ENCODE results near the gene SMAP2.
A peak's percentile ranks its signal among the peaks of the same experiment; 100 is the strongest.

The SMAP2 gene

GRCh38 chr1:40391688-40392145, 18.2 kb downstream of the SMAP2 start:
- DNase-seq: peak; percentile 23

- DNase-seq: no peak
These were observed 18.7 kb downstream of the SMAP2 start for GRCh38 chr1:40392221-40392620.

GRCh38 chr1:40393173-40393572, 19.6 kb downstream of the SMAP2 start:
- no peak for DNase-seq

- no peak for DNase-seq
These were observed 21.1 kb downstream of the SMAP2 start for GRCh38 chr1:40394491-40395172.

- DNase-seq: no peak
These were observed 22.0 kb downstream of the SMAP2 start for GRCh38 chr1:40395190-40396175.

- no peak for DNase-seq
These were observed 22.9 kb downstream of the SMAP2 start for GRCh38 chr1:40396420-40396819.

GRCh38 chr1:40397258-40397657, 23.7 kb downstream of the SMAP2 start:
- no peak for DNase-seq

GRCh38 chr1:40399984-40400704, 26.6 kb downstream of the SMAP2 start:
- DNase-seq: no peak

- no peak for DNase-seq
These were observed 28.1 kb downstream of the SMAP2 start for GRCh38 chr1:40401473-40402201.

GRCh38 chr1:40404670-40405462, 31.3 kb downstream of the SMAP2 start:
- peak; percentile 31 for DNase-seq

GRCh38 chr1:40405812-40406211, 32.3 kb downstream of the SMAP2 start:
- no peak for DNase-seq

GRCh38 chr1:40407453-40407852, 33.9 kb downstream of the SMAP2 start:
- DNase-seq: no peak

- no peak for DNase-seq
These were observed 35.9 kb downstream of the SMAP2 start for GRCh38 chr1:40409467-40409866.

- no peak for DNase-seq
These were observed 37.8 kb downstream of the SMAP2 start for GRCh38 chr1:40411294-40411693.

GRCh38 chr1:40411843-40412242, 38.3 kb downstream of the SMAP2 start:
- DNase-seq: no peak

- no peak for DNase-seq
These were observed 40.2 kb downstream of the SMAP2 start for GRCh38 chr1:40413527-40414252.

- no peak for DNase-seq
These were observed 40.8 kb downstream of the SMAP2 start for GRCh38 chr1:40414331-40414730.

GRCh38 chr1:40416709-40417108, 43.2 kb downstream of the SMAP2 start:
- DNase-seq: no peak

GRCh38 chr1:40421431-40422384, 48.2 kb downstream of the SMAP2 start:
- peak; percentile 68 for DNase-seq
